CD14-positive monocyte (primary cell): ENCODE data around the gene PRKAR1B. TPM values are rescaled to one million over a fixed set of nuclear protein-coding genes. Genes with fewer than 3 reads are reported as not detected.

Experiments used
- DNase-seq, 3 donors: peaks; one replicate each; pipeline ENCODE4 v3.0.0-alpha.2; 2011 to 2022
- H2AFZ ChIP-seq: 2 replicates; pipeline ENCODE4 v1.6.0; 2012; ENCODE audit warnings: mild to moderate bottlenecking, low read depth, low read length, inconsistent platforms; ENCODE audit not compliant: insufficient read depth, poor library complexity, severe bottlenecking
- H3K27ac ChIP-seq, 2 donors: 1 replicate in 1 of 2; 2 replicates in 1 of 2; pipeline ENCODE4 v1.5.1; 2012 to 2013; ENCODE audit warnings: low read length in 2 of 2, control low read depth in 1 of 2, inconsistent platforms in 1 of 2, low read depth in 1 of 2, mild to moderate bottlenecking in 1 of 2
- H3K27me3 ChIP-seq, 2 donors: one replicate each; pipeline versions ENCODE4 v1.6.0 to v1.6.1; 2011 to 2013; ENCODE audit warnings: low read length in 2 of 2; ENCODE audit not compliant: control insufficient read depth in 2 of 2, insufficient read depth in 2 of 2
- H3K36me3 ChIP-seq, 2 donors: replicated peaks in 1 of 2; 1 replicate in 1 of 2; 2 replicates in 1 of 2; pipeline versions ENCODE4 v1.5.1 to v1.6.1; 2012 to 2013; ENCODE audit warnings: low read length in 2 of 2, control low read depth in 1 of 2, inconsistent platforms in 1 of 2, mild to moderate bottlenecking in 1 of 2; ENCODE audit not compliant: insufficient read depth in 2 of 2, control insufficient read depth in 1 of 2
- H3K4me1 ChIP-seq, 2 donors: 1 replicate in 1 of 2; 2 replicates in 1 of 2; pipeline versions ENCODE4 v1.5.1 to v1.6.1; 2012 to 2013; ENCODE audit warnings: low read length in 2 of 2, control low read depth in 1 of 2, inconsistent platforms in 1 of 2, mild to moderate bottlenecking in 1 of 2, moderate library complexity in 1 of 2; ENCODE audit not compliant: insufficient read depth in 2 of 2, control insufficient read depth in 1 of 2
- H3K4me2 ChIP-seq: replicated peaks from 2 replicates; pipeline ENCODE3; 2012; ENCODE audit warnings: low read length, moderate library complexity, mild to moderate bottlenecking; ENCODE audit not compliant: poor library complexity, severe bottlenecking; ENCODE audit errors: extremely low read depth
- H3K4me3 ChIP-seq, 3 experiments: fragments of 200-600 bp in 1 of 3; sonication (generic) in 1 of 3; replicated peaks in 1 of 3; 1 replicate in 2 of 3; 2 replicates in 1 of 3; pipeline ENCODE4 v1.5.1; 2011 to 2013; ENCODE audit warnings: low read length in 3 of 3, mild to moderate bottlenecking in 3 of 3, control low read depth in 2 of 3, low read depth in 2 of 3, inconsistent platforms in 1 of 3, moderate library complexity in 1 of 3
- H3K79me2 ChIP-seq: 2 replicates; pipeline ENCODE4 v1.6.0; 2012; ENCODE audit warnings: mild to moderate bottlenecking, control low read depth, inconsistent platforms, low read length, moderate library complexity; ENCODE audit not compliant: insufficient read depth
- H3K9ac ChIP-seq: 2 replicates; pipeline ENCODE4 v1.6.0; 2017; ENCODE audit warnings: low read length, mild to moderate bottlenecking; ENCODE audit not compliant: insufficient read depth, poor library complexity, severe bottlenecking
- H3K9me3 ChIP-seq, 2 donors: replicated peaks in 1 of 2; 1 replicate in 1 of 2; 2 replicates in 1 of 2; pipeline versions ENCODE4 v1.5.1 to v1.6.1; 2012 to 2013; ENCODE audit warnings: low read length in 2 of 2, control low read depth in 1 of 2; ENCODE audit not compliant: control insufficient read depth in 1 of 2, insufficient read depth in 1 of 2
- H4K20me1 ChIP-seq: 2 replicates; pipeline ENCODE4 v1.6.0; 2012; ENCODE audit warnings: mild to moderate bottlenecking, low read length, control low read depth, moderate library complexity; ENCODE audit not compliant: insufficient read depth
- H3K27ac Mint-ChIP-seq, 7 donors: one replicate each; pipeline ENCODE4 v1.8.0; 2020; ENCODE audit warnings: mild to moderate bottlenecking in 7 of 7, mixed read lengths in 7 of 7, moderate library complexity in 6 of 7, inconsistent platforms in 2 of 7
- H3K27me3 Mint-ChIP-seq, 3 donors: one replicate each; pipeline ENCODE4 v1.8.0; 2021 to 2022; ENCODE audit warnings: low read depth in 3 of 3, mild to moderate bottlenecking in 3 of 3, mixed read lengths in 3 of 3, moderate library complexity in 3 of 3, inconsistent platforms in 1 of 3
- H3K36me3 Mint-ChIP-seq, 2 donors: one replicate each; pipeline ENCODE4 v1.8.0; 2020; ENCODE audit warnings: mixed read lengths in 2 of 2, inconsistent platforms in 1 of 2, mild to moderate bottlenecking in 1 of 2
- H3K4me1 Mint-ChIP-seq: one replicate; pipeline ENCODE4 v1.8.0; 2020; ENCODE audit warnings: mild to moderate bottlenecking, mixed read lengths
- H3K4me3 Mint-ChIP-seq, 2 donors: one replicate each; pipeline ENCODE4 v1.8.0; 2020; ENCODE audit warnings: mild to moderate bottlenecking in 2 of 2, mixed read lengths in 2 of 2, moderate library complexity in 1 of 2
- H3K9me3 Mint-ChIP-seq, 7 donors: one replicate each; pipeline ENCODE4 v1.8.0; 2020 to 2022; ENCODE audit warnings: mixed read lengths in 7 of 7, mild to moderate bottlenecking in 6 of 7, moderate library complexity in 6 of 7, inconsistent platforms in 2 of 7
- CTCF ChIP-seq: fragments of 200-600 bp; IDR thresholded peaks from one replicate; pipeline ENCODE4 v1.8.0; 2022; ENCODE audit warnings: antibody characterized with exemption, mild to moderate bottlenecking
- WGBS: methylation state at CpG from one replicate; pipeline ENCODE4 v1.1.5; 2013; ENCODE audit warnings: missing lambda C conversion rate; ENCODE audit not compliant: insufficient coverage; 5-methylcytosine and 5-hydroxymethylcytosine counted together
- intact Hi-C, 2 donors: fragments of 100-400 bp; cut with micrococcal nuclease; formaldehyde crosslinking; loops; one replicate each; pipeline versions ENCODE4 v1.15.0 to v1.15.1; 2023
- polyA plus RNA-seq, 3 donors: library from polyadenylated mRNA; depleted of rRNA in 1 of 3; unstranded in 2 of 3; stranded (reverse) in 1 of 3; fragments of 300-500 nt in 2 of 3; fragments of >200 nt in 1 of 3; fragmentation: Illumina TruSeq in 2 of 3; gene quantifications; 1 replicate in 2 of 3; 2 replicates in 1 of 3; pipeline ENCODE4 v1.2.3, GENCODE V29; 2012 to 2021

Gene PRKAR1B
- polyA plus RNA-seq, 3 donors = 0.94 to 2.1 (median 1.1) TPM

GRCh38 chr7:724298-724697 lies 2.8 kb downstream of the PRKAR1B start:
- no peak overlapping the region for H3K27ac Mint-ChIP-seq
- H2AFZ ChIP-seq = no peak overlapping the region
- H3K4me2 ChIP-seq = no peak overlapping the region
- peaks cover 16 to 25% of the 10 kb centered on the region in 2 donors for H3K9me3 ChIP-seq
- no peaks in the 10 kb centered on the region for H3K36me3 ChIP-seq
- no peaks in the 10 kb centered on the region for H3K27me3 ChIP-seq
- TF ChIP-seq CTCF = no peak
- H3K9ac ChIP-seq = no peak overlapping the region
- peaks cover 33 to 54% (median 45%) of the 10 kb centered on the region in 7 donors for H3K9me3 Mint-ChIP-seq
- no peaks in the 10 kb centered on the region for H3K79me2 ChIP-seq
- no peak overlapping the region for H3K4me3 Mint-ChIP-seq
- no peak overlapping the region for H3K4me3 ChIP-seq
- H3K27me3 Mint-ChIP-seq = peaks cover 0 to 5% (median 3%) of the 10 kb centered on the region in 3 donors
- no peak overlapping the region for H3K27ac ChIP-seq
- WGBS = 97% methylated on average over 5 of the region's 7 CpGs
- H3K4me1 Mint-ChIP-seq = peaks cover 17% of the 10 kb centered on the region
- peaks cover 13 to 15% of the 10 kb centered on the region in 2 donors for H3K4me1 ChIP-seq
- no peak for DNase-seq
- intact Hi-C loops = loop anchor here in 1 of 2 donors (10.0 kb wide), 1 partner anchor 119 kb away; no protein-coding TSS in a partner anchor
- peaks cover 0 to 3% of the 10 kb centered on the region in 2 donors for H3K36me3 Mint-ChIP-seq
- H4K20me1 ChIP-seq = no peaks in the 10 kb centered on the region

GRCh38 chr7:723541-723940 lies 3.5 kb downstream of the PRKAR1B start:
- Histone ChIP-seq H3K4me1 (peaks cover 13 to 15% of the 10 kb centered on the region in 2 donors), H3K27me3 (no peaks in the 10 kb centered on the region), H3K36me3 (no peaks in the 10 kb centered on the region), H2AFZ (no peak overlapping the region), H3K27ac (no peak overlapping the region), H3K4me3 (no peak overlapping the region), H3K4me2 (no peak overlapping the region), H4K20me1 (no peaks in the 10 kb centered on the region), H3K9me3 (peaks cover 16 to 27% of the 10 kb centered on the region in 2 donors), H3K9ac (no peak overlapping the region), H3K79me2 (no peaks in the 10 kb centered on the region)
- H3K4me3 Mint-ChIP-seq = no peak overlapping the region
- H3K27me3 Mint-ChIP-seq = peaks cover 0 to 5% (median 3%) of the 10 kb centered on the region in 3 donors
- peaks cover 18% of the 10 kb centered on the region for H3K4me1 Mint-ChIP-seq
- H3K9me3 Mint-ChIP-seq = peaks cover 33 to 54% (median 45%) of the 10 kb centered on the region in 7 donors
- WGBS = 97% methylated on average over 5 of the region's 9 CpGs
- intact Hi-C loops = loop anchor here in 1 of 2 donors (10.0 kb wide), 1 partner anchor 119 kb away; no protein-coding TSS in a partner anchor
- no peak overlapping the region for H3K27ac Mint-ChIP-seq
- peaks cover 0 to 3% of the 10 kb centered on the region in 2 donors for H3K36me3 Mint-ChIP-seq
- no peak for DNase-seq
- no peak for TF ChIP-seq CTCF
